Left cardiac atrium (tissue), 4 donors: ENCODE results near the gene TMEM106C. TPM values are rescaled to one million over a fixed set of nuclear protein-coding genes. Genes with fewer than 3 reads are reported as not detected.
A peak's percentile ranks its signal among the peaks of the same experiment; 100 is the strongest.
"Not testable (repeated sequence)": the region's sequence is repeated elsewhere in the genome, so short reads cannot be mapped to it uniquely, and the experiment has no call there.

Experiments
- ATAC-seq, 2 donors: fragments of 200-7000 bp; cut with Tn5 transposase; one replicate each; pipeline ENCODE4 v1.9.1; 2020; ENCODE audit warnings: mild to moderate bottlenecking in 2 of 2, moderate library complexity in 2 of 2
- DNase-seq: peaks from one replicate; pipeline ENCODE4 v3.0.0-alpha.2; 2020
- intact Hi-C, 2 donors: fragments of 100-400 bp; cut with DNase I; formaldehyde crosslinking; loops; one replicate each; pipeline versions ENCODE4 v1.14.1 to v1.15.1; 2022 to 2023
- total RNA-seq, 2 donors: library from RNA; stranded (reverse); fragmentation: NEBNext Ultra II Directional; extraction: Animal tissue kit (Norgen Biotek cat#: 25700); gene quantifications; one replicate each; pipeline ENCODE4 v1.2.1, GENCODE V29; 2021
- donor health status: DM: no; HTN: yes; CAD: no.
- donor health status: DM: no; HTN: yes; CAD: no; lungs with severe emphysema.
- donor health status: DM: yes; HTN: yes; CAD: no.
- donor health status: Dilated cardiomyopathy.

The TMEM106C gene
- total RNA-seq, 2 donors from 2014 or later = 47.9 to 54.9 TPM

DNA sequence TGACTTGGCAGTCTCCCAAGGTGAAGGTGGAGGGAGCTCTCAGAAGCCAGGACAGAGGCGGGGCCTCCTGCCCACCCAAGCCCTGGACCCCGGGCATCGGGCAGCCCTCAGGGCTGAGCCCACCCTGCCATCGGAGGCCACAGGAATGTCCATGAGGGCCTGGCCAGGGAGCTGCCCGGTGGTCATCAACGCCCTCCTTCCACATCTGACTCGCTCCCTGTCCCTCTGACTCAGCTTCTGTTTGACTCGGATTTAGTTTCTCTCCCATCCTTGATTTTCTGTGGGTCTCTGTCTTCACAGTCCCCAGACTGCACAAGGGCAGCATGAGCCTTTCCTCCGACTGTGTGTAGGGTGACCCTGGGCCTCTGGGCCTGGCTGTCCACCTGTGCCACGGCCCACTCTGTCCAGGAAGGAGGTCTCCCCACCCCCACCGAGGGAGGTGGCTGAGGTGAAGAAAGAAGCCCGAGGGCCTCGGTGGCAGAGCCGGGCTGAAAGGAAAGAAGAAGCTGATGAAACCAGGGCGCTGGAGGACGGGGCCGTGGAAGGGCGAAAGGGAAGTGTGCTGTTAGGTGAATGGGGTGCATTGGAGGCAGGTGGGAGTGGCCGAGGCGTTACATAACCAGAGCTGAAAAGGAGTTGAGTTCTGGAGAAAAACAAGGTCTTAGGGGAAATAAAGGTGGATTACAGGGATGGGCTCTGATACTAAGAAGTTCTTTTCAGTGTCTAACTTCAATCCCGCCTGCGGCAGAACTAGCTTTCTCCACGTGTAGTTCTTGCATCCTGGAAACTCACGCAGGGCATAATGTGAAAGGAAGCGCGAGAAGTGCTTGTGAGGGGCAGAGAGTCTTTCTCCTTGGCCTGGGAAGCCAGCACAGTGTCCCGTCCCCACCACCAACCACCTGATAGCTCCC lies 16.7 kb upstream of the TMEM106C start:
- DNase-seq (no peak), ATAC-seq (no peak)
- intact Hi-C loops = no loop called here

DNA sequence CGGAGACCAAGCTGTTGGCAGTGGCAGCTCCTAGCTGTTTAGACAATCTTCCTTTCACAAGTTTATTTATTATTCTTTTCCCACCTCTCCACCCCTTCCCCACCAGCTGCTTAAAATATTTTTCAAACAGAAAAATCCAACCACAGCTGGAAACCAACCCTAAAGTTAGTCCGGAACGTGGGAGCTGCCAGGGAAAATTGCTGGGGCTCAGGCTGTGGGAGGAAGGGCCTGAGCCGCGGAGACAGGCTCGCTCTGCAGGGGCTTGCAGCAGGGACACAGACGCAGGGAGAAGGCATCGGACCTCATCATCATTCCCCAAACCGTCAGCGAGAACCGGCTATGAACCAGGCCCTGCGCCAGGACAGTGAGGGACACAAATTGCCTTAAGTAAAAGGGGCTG lies 16.1 kb upstream of the TMEM106C start:
- no peak for DNase-seq
- ATAC-seq = no peak
- intact Hi-C loops = no loop called here

DNA sequence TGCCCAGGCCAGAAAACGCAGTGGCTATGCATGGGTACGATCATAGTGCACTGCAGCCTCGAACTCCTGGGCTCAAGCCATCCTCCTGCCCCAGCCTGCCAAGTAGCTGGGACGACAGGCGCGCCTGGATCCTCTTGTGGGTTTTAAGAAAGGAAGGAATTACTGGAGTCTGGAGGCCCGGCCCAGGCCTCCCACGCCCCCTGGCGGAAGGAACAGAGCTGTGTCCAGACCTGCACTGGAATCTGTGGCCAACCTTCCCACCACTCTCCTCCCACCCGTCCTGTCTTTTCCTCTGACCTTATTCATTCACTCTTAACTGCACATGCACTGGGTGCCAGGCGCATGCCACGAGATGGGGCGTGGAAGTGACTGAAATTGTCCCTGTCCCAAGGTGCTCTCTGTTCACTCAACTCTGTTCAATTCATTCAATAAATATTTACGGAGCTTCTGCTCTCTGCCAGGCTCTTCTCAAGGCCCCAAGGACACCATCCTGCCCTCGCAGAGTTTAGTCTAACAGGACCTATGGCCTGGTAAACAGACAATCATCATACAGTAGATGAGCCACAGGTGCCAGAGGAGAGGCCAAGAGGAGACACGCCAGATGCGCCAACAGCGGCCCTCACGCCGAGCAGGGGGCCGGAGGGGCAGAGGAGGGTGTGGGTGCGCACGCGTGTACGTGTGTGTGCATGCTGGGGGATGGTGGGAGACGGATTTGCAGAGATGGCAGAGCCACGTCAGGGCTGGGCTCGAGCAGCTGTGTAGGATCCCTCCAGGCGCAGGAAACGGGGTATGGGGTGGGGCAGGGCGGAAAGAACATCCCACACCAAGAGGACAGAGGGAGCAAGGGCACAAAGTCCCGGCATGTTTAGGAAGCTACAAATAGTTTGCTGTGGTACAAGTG lies 13.7 kb upstream of the TMEM106C start:
- peak; percentile 86 to 93 for ATAC-seq
- peak; percentile 87 for DNase-seq
- intact Hi-C loops = loop anchor here in 1 of 2 donors (1.0 to 2.0 kb wide), 2 partner anchors 44 to 79 kb away; no protein-coding TSS in a partner anchor

- intact Hi-C loops = no loop called here
- DNase-seq = no peak
- ATAC-seq = no peak
Observed at GRCh38 chr12:47950856-47951468, 12.4 kb upstream of the TMEM106C start.

DNA sequence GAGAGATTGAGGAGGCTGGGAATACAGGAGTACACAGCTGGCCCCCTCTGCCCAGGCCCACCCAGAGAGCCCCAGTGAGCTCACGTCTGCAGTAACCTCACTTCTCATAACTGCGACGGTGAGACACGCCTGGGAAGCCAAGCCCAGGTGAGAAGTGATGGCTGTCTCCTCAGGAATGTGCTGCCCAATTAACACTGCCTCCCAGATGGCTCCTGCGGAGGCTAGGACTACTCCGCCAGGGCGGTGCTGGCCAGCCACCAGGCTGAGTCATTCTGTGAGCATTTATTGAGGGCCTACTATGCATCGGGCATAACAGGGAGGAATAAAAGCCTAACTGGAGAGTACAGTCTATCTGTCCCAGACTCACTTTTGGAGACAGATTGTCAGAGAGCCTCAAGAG lies 9.3 kb upstream of the TMEM106C start:
- intact Hi-C loops = no loop called here

DNA sequence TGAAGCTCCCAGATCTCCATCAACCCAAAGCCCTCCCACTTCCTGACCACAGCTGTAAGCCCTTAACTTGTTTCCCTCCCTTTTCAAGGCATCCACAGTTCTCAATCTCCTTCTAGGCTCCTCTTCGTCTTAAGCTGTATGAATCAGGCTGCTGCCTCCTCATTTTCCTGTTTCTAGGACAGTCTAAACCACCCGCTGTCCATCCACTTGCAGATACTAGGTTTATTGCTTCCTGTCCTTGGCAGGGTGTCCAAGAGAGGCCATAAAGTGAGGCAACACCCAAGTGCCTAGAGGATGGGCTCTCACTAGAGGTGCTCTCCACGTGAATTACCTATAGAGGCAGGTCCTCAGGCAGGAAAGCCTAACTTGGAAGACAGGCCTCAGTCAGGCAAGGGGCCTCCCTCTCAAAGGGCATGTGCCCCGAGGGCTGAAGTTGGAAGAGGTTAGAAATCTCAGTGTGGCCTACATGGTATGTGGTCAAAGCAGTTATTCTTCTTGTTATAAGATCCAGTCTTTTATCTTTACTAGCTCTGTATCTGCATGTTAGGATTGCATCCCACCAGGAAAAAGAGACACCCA lies 8.8 kb upstream of the TMEM106C start:
- intact Hi-C loops = no loop called here

More for the DNA sequence above, 9.3 kb upstream of the TMEM106C start:
- no peak for DNase-seq
- no peak for ATAC-seq

GRCh38 chr12:47955059-47955458 lies 8.3 kb upstream of the TMEM106C start:
- intact Hi-C loops = no loop called here
- DNase-seq (no peak), ATAC-seq (no peak)

More for the DNA sequence above, 8.8 kb upstream of the TMEM106C start:
- DNase-seq = no peak
- no peak for ATAC-seq

- ATAC-seq, intact Hi-C loops, DNase-seq: not testable (repeated sequence)
Observed at GRCh38 chr12:47957671-47958070, 5.7 kb upstream of the TMEM106C start.

DNA sequence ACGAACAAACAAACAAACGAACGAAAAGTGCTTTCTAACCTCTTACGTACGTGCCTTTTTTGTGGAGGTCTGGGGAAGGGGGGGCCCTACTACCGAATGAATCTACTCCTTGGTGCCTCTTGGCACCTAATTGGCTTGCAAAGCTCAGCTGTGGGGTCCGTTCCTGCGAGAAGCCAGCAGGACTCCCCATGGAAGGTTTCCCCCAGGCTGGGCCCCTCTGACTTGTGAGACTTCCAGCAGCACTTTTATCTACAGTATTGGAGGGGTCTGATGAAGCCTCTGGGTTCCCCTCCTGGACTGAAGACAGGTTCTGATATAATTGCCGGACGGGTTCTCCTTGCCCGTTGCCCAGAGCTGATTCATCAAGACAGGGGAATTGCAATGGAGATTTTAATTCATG lies 1.2 kb upstream of the TMEM106C start:
- DNase-seq (no peak), ATAC-seq (no peak)
- intact Hi-C loops = loop anchor here in 1 of 2 donors (10.0 kb wide), 1 partner anchor 247 kb away; no protein-coding TSS in a partner anchor

DNA sequence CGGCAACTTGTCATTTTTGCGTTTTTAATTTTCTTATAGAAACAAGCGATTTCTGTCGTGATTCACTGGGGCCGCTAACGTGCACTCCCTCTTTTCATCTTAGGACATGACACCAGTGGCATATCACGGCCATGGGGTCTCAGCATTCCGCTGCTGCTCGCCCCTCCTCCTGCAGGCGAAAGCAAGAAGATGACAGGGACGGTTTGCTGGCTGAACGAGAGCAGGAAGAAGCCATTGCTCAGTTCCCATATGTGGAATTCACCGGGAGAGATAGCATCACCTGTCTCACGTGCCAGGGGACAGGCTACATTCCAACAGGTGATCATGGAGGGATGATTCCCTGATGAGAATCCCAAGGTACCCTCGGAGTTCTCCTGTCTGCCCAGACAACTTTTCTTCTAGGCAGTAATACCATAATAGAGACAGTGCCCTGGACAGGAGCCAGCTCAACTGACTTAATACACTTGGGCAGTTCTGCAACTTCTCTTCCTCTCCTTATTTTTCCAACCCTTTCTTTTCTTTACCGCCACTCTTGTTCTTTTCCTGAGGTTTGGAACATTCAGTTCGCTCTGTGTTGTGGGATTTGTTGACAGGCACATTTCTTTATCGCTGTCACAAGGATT lies 821 bp downstream of the TMEM106C start:
- ATAC-seq = peak in 1 of 2 donors; percentile 7
- intact Hi-C loops = loop anchor here in 1 of 2 donors (10.0 kb wide), 1 partner anchor 249 kb away; no protein-coding TSS in a partner anchor
- peak; percentile 46 for DNase-seq

- intact Hi-C loops = loop anchor here in 1 of 2 donors (10.0 kb wide), 1 partner anchor 251 kb away; no protein-coding TSS in a partner anchor
- ATAC-seq (no peak), DNase-seq (no peak)
Observed at GRCh38 chr12:47965581-47965980, 2.2 kb downstream of the TMEM106C start.

- DNase-seq = no peak
- peak in 1 of 2 donors; percentile 14 for ATAC-seq
- intact Hi-C loops = loop anchor here in 1 of 2 donors (10.0 kb wide), 1 partner anchor 253 kb away; no protein-coding TSS in a partner anchor
Observed at GRCh38 chr12:47967461-47968321, 4.3 kb downstream of the TMEM106C start.

GRCh38 chr12:47969845-47970244 lies 6.4 kb downstream of the TMEM106C start:
- DNase-seq (no peak), ATAC-seq (peak; percentile 36 to 54)
- intact Hi-C loops = loop anchor here in 1 of 2 donors (10.0 kb wide), 1 partner anchor 255 kb away; no protein-coding TSS in a partner anchor

DNA sequence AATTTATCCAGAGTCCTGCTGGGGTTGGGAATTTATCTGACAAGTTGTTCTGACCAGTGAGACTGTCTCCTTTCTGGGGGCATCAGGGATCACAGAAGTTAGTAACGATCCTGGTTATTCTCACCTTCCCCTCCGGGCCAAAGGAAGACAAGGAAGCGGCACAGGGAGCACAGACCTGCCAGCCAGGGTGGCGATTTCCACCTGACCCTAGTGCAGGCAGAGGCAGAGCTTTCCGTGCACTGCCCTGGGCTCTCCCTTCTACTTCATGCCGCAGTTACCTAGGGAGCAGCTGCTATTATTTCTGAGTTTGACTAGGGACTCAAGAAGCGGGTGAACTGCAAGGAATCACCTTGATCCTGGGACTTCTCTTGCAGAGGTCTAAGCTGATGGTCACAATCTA lies 7.4 kb downstream of the TMEM106C start:
- DNase-seq = no peak
- ATAC-seq = no peak
- intact Hi-C loops = no loop called here

DNA sequence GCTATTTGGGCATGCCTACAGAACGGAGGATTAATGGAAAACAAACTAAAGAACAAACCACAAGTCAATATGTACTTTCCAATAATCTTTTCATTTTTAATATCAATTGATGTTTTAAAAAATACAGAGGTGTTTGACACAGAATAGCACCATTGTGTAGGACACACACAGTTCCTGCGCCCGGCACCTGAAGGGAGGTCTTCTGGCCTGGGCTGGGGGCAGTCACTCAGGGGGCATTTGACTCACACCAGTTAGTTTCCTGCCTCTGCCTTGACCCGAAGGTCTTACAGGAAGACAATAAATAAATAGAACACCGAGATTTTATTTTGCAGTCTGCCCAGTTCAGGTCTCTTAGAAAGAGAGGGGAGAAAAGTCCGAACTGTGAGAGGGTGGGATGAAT lies 9.5 kb downstream of the TMEM106C start:
- ATAC-seq (no peak), DNase-seq (no peak)
- intact Hi-C loops = no loop called here

GRCh38 chr12:47973870-47974269 lies 10.5 kb downstream of the TMEM106C start:
- no peak for ATAC-seq
- DNase-seq = no peak
- intact Hi-C loops = no loop called here

DNA sequence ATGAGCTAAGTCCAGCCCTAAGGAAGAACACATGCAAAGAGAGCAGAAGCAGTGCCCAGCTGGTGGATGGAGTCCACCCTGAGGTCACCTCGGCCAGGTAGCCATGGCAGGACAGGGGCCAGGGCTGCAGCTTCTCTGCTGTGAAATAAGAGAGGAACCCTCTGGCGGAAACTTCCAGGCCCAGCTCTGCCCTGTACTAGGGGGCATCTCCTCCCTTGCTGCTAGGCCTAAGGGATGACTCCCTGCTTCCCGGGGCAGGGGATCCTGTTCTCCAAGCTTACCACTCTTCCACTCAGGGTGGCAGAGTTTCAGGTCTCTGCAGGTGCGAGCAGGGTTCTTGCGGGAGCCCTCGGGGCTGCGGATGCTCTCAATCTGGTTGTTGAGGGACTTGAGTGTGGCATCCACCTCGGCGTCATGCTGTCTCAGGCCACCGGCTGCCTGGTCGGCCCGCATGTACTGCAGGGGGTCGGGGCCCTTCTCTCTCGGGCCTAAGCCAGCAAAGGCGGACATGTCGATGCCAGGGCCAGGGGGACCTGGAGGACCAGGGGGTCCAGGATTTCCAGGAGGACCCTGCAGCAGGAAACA lies 11.7 kb downstream of the TMEM106C start:
- DNase-seq (no peak), ATAC-seq (no peak)
- intact Hi-C loops = no loop called here
